Gastrocnemius medialis (tissue), 4 donors: ENCODE measurements around the gene CNKSR2. TPM values are rescaled to one million over a fixed set of nuclear protein-coding genes. Genes with fewer than 3 reads are reported as not detected.
"Not testable (repeated sequence)": the region's sequence is repeated elsewhere in the genome, so short reads cannot be mapped to it uniquely, and the experiment has no call there.

Experiments used
- ATAC-seq, 2 donors: fragments of 150-250 bp; one replicate each; pipeline ENCODE4 v1.9.1; 2016
- DNase-seq, 2 donors: peaks; one replicate each; pipeline ENCODE4 v3.0.0-alpha.2; 2019
- H3K27ac ChIP-seq, 4 donors: fragments of 200-600 bp; sonication (generic); 1 replicate in 1 of 4; 2 replicates in 3 of 4; pipeline ENCODE4 v1.5.1; 2016 to 2018; ENCODE audit warnings: mild to moderate bottlenecking in 2 of 4, moderate library complexity in 1 of 4
- H3K27me3 ChIP-seq, 3 donors: fragments of 200-600 bp; sonication (generic) in 2 of 3; 1 replicate in 1 of 3; 2 replicates in 2 of 3; pipeline versions ENCODE4 v1.5.1 to v1.6.0; 2016 to 2019; ENCODE audit warnings: mild to moderate bottlenecking in 1 of 3, moderate library complexity in 1 of 3
- H3K36me3 ChIP-seq, 2 donors: fragments of 200-600 bp; sonication (generic) in 1 of 2; one replicate each; pipeline ENCODE4 v1.5.1; 2017 to 2018
- H3K4me1 ChIP-seq, 2 donors: fragments of 200-600 bp; sonication (generic) in 1 of 2; one replicate each; pipeline ENCODE4 v1.5.1; 2016 to 2017; ENCODE audit warnings: mild to moderate bottlenecking in 2 of 2
- H3K4me3 ChIP-seq, 4 donors: fragments of 200-600 bp; sonication (generic) in 3 of 4; 1 replicate in 1 of 4; 2 replicates in 3 of 4; pipeline ENCODE4 v1.5.1; 2016 to 2019; ENCODE audit warnings: mild to moderate bottlenecking in 2 of 4
- H3K9me3 ChIP-seq, 3 donors: fragments of 200-600 bp; sonication (generic) in 2 of 3; 1 replicate in 1 of 3; 2 replicates in 2 of 3; pipeline ENCODE4 v1.5.1; 2016 to 2019
- POLR2A ChIP-seq, 2 donors: fragments of 450-650 bp; IDR thresholded peaks; one replicate each; pipeline ENCODE4 v1.6.1; 2017; ENCODE audit warnings: antibody characterized with exemption in 2 of 2, mild to moderate bottlenecking in 2 of 2, moderate library complexity in 2 of 2
- in situ Hi-C, 4 donors: fragments of 200-750 bp; cut with MboI; loops; one replicate each; pipeline versions ENCODE4 v1.15.0 to v1.8.0; 2017; ENCODE audit warnings: low sequenced_read_pairs in 4 of 4
- intact Hi-C: fragments of 100-400 bp; cut with DNase I; formaldehyde crosslinking; loops from one replicate; pipeline ENCODE4 v1.15.1; 2023; ENCODE audit warnings: low total_unique reads
- total RNA-seq, 4 donors: library from RNA; depleted of rRNA; stranded (reverse); fragments of >200 nt; gene quantifications; one replicate each; pipeline versions ENCODE4 v1.1.0 to v1.2.3, GENCODE V29; 2016
- TF ChIP-seq, protein P1 (sequence below), 5 experiments: fragments of 450-650 bp in 3 of 5; fragments of 200-600 bp in 2 of 5; sonication (generic) in 2 of 5; IDR thresholded peaks in 4 of 5; conservative IDR thresholded peaks in 1 of 5; 1 replicate in 4 of 5; 2 replicates in 1 of 5; pipeline ENCODE4 v1.5.1; 2016 to 2019; ENCODE audit warnings: antibody characterized with exemption in 5 of 5, mild to moderate bottlenecking in 3 of 5, moderate library complexity in 3 of 5

CNKSR2 gene
- total RNA-seq, 4 donors from 2014 or later, result 0.44 to 8.7 (median 3.0) TPM

DNA sequence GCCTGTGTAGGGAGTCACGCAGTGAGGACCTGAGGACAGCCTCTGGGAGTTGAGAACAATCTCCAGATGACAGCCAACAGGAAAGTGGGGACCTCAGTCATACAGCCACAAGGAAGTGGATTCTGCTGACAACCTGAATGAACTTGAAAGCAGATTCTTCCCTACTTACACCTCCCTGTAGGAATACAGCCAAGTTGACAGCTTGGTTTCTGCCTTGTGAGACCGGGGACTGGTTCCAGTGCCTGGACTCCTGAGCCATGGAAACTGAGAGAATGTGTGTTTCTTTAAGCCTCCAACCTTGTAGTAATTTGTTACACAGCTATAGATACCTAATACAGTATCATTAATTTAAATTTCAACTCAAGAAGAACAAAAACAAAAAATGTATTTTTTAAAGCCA is 107.5 kb downstream of the CNKSR2 start:
- ATAC-seq (no peak), DNase-seq (no peak)
- no peaks in the 10 kb centered on the region for H3K4me1 ChIP-seq
- no peak overlapping the region for H3K4me3 ChIP-seq
- no peak overlapping the region for H3K27ac ChIP-seq
- intact Hi-C loops, result no loop called here
- H3K9me3 ChIP-seq, result no peaks in the 10 kb centered on the region
- no peaks in the 10 kb centered on the region for H3K36me3 ChIP-seq
- H3K27me3 ChIP-seq, result peaks cover 0 to 3% (median 0%) of the 10 kb centered on the region in 3 donors
- in situ Hi-C loops, result loop anchor here in 2 of 4 donors (25.0 kb wide), 1 partner anchor 944 kb away; no protein-coding TSS in a partner anchor
- TF ChIP-seq, protein P1, sequence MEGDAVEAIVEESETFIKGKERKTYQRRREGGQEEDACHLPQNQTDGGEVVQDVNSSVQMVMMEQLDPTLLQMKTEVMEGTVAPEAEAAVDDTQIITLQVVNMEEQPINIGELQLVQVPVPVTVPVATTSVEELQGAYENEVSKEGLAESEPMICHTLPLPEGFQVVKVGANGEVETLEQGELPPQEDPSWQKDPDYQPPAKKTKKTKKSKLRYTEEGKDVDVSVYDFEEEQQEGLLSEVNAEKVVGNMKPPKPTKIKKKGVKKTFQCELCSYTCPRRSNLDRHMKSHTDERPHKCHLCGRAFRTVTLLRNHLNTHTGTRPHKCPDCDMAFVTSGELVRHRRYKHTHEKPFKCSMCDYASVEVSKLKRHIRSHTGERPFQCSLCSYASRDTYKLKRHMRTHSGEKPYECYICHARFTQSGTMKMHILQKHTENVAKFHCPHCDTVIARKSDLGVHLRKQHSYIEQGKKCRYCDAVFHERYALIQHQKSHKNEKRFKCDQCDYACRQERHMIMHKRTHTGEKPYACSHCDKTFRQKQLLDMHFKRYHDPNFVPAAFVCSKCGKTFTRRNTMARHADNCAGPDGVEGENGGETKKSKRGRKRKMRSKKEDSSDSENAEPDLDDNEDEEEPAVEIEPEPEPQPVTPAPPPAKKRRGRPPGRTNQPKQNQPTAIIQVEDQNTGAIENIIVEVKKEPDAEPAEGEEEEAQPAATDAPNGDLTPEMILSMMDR (IDR thresholded peaks at IDR 0.05 in 4 of 5, conservative IDR thresholded peaks at IDR 0.05 in 1 of 5), result no peak
- TF ChIP-seq POLR2A (IDR thresholded peaks at IDR 0.05), result no peak

DNA sequence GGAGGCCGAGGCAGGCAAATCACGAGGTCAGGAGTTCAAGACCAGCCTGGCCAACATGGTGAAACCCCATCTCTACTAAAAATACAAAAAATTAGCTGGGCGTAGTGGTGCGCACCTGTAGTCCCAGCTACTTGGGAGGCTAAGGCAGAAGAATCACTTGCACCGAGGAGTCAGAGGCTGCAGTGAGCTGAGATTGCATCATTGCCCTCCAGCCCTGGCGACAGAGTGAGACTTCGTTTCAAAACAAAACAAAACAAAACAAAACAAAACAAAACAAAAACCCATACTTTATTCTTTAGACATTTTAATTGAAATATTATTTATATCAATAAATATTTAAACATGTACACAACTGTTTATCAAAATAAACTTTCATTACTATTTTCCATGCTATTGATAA is 109.8 kb downstream of the CNKSR2 start:
- intact Hi-C loops, H3K36me3 ChIP-seq, ATAC-seq, H3K4me3 ChIP-seq, H3K9me3 ChIP-seq, H3K27ac ChIP-seq, DNase-seq, H3K4me1 ChIP-seq, H3K27me3 ChIP-seq: not testable (repeated sequence)
- in situ Hi-C loops, result loop anchor here in 2 of 4 donors (25.0 kb wide), 1 partner anchor 947 kb away; no protein-coding TSS in a partner anchor

DNA sequence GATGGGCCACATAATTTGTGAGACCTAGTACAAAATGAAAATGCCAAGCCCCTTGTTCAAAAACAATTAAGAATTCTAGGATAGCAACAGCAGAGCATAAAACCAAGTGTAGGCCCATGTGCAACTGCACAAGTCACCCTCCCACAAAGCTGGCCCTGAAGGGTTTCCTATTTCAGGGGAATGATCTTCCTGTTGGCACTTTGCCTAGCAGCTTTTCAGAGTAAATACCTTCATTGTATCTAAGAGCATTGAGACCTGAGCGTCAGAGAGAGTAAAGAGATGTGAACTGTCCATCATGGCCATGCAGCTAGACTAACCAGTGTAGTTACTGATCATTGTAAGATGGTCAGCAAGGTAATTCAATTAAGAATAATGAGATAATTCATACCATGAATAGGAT is 113.6 kb downstream of the CNKSR2 start:
- in situ Hi-C loops, result loop anchor here in 2 of 4 donors (25.0 kb wide), 1 partner anchor 951 kb away; no protein-coding TSS in a partner anchor
- intact Hi-C loops, result no loop called here

DNA sequence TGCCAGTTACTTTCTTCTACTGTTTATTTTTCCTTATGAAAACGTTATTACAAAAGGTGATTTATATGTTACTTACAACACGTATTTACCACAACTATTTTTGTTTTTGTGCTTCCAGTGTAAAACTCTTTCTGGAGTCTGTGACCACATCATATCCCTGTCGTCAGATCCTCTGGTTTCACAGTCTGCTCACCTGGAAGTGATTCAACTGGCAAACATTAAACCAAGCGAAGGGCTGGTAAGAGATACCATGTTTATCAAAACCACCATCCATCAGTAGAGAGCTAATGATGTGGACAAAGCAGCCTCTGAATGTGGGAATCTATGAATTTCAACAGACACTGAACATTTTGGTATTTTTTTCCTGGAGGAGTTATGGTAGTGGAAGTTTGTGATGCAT is 116.1 kb downstream of the CNKSR2 start:
- TF ChIP-seq POLR2A (IDR thresholded peaks at IDR 0.05), result no peak
- TF ChIP-seq, protein P1 (IDR thresholded peaks at IDR 0.05 in 4 of 5, conservative IDR thresholded peaks at IDR 0.05 in 1 of 5), result no peak
- Histone ChIP-seq H3K27ac (no peak overlapping the region), H3K4me1 (no peaks in the 10 kb centered on the region), H3K36me3 (no peaks in the 10 kb centered on the region), H3K9me3 (no peaks in the 10 kb centered on the region), H3K4me3 (no peak overlapping the region), H3K27me3 (no peaks in the 10 kb centered on the region)
- DNase-seq (no peak), ATAC-seq (no peak)
- intact Hi-C loops, result no loop called here
- in situ Hi-C loops, result loop anchor here in 2 of 4 donors (25.0 kb wide), 1 partner anchor 953 kb away; no protein-coding TSS in a partner anchor

More for the DNA sequence above, 113.6 kb downstream of the CNKSR2 start:
- Histone ChIP-seq H3K27ac (no peak overlapping the region), H3K4me3 (no peak overlapping the region), H3K27me3 (no peaks in the 10 kb centered on the region), H3K9me3 (no peaks in the 10 kb centered on the region), H3K36me3 (no peaks in the 10 kb centered on the region), H3K4me1 (no peaks in the 10 kb centered on the region)
- no peak for ATAC-seq
- DNase-seq, result no peak
- no peak for TF ChIP-seq POLR2A (IDR thresholded peaks at IDR 0.05)
- TF ChIP-seq, protein P1 (IDR thresholded peaks at IDR 0.05 in 4 of 5, conservative IDR thresholded peaks at IDR 0.05 in 1 of 5), result no peak

DNA sequence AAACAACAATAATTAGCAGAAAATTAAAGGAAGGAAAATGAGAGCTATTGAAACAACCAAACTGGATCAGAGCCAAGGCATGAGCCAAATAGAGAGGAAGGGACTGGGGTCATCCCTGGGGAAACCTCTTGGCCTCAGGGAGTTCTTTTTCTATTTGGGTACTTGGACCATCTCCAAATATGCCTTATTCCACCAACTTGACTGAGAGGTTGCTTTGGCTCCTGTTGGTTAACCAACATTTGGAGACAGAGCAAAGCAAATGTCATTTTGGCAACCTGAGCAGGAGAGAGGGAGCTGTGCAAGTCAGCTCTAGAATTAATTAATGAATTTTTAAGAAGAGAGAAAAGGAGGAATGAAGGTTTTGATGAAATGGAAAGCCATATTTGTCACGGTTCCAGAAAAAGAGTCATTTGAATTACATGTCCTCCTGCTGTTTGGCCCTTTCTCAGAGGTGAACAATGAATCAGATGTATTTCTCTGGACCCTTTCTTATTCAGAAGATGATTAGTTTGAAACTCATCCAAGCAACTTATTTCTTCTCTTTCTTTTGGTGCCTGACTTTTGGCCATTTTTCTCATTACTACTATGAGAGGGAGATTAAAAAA is 119.1 kb downstream of the CNKSR2 start:
- Histone ChIP-seq H3K27me3 (no peaks in the 10 kb centered on the region), H3K9me3 (no peaks in the 10 kb centered on the region), H3K27ac (no peak overlapping the region), H3K4me1 (no peaks in the 10 kb centered on the region), H3K36me3 (no peaks in the 10 kb centered on the region), H3K4me3 (no peak overlapping the region)
- intact Hi-C loops (no loop called here), in situ Hi-C loops (loop anchor here in 2 of 4 donors (25.0 kb wide), 1 partner anchor 956 kb away; no protein-coding TSS in a partner anchor)
- ATAC-seq (no peak), DNase-seq (no peak)
- TF ChIP-seq, protein P1 (IDR thresholded peaks at IDR 0.05 in 4 of 5, conservative IDR thresholded peaks at IDR 0.05 in 1 of 5), result no peak
- no peak for TF ChIP-seq POLR2A (IDR thresholded peaks at IDR 0.05)
